Measurements from ENCODE around the gene AKNAD1. TPM values are rescaled to one million over a fixed set of nuclear protein-coding genes. Genes with fewer than 3 reads are reported as not detected.

Gene AKNAD1
- total RNA-seq, 2 experiments from 2014 or later: not detected

- no peak overlapping the region for H3K4me3 ChIP-seq (ENCODE audit: low read depth, low read length, poor library complexity, severe bottlenecking)
- no TSS peak for BruUV-seq (replicated peaks)
- H3K79me2 ChIP-seq (ENCODE audit: insufficient read depth, low read depth, low read length): no peaks in the 10 kb centered on the region
- no peaks in the 10 kb centered on the region; the same call in 1 of the 2 replicates for H4K20me1 ChIP-seq (ENCODE audit: insufficient read depth, low read length)
- POLR2A ChIA-PET: interaction anchor here (0.5 to 2.6 kb wide), 7 partner anchors 11 to 273 kb away, joined by 3 to 9 read pairs (median 4); no protein-coding TSS in a partner anchor
- DNase-seq (ENCODE audit: low spot score): no peak
- TF ChIP-seq EZH2phosphoT487 (IDR thresholded peaks at IDR 0.05; ENCODE audit: borderline replicate concordance, low read depth, low read length) (no peak), CTCF (conservative IDR thresholded peaks at IDR 0.05; ENCODE audit: low read length) (no peak)
- no peaks in the 10 kb centered on the region for H3K9me3 ChIP-seq (ENCODE audit: low read length)
- CTCF ChIA-PET (ENCODE audit: unreplicated experiment): no interaction called here
- no peaks in the 10 kb centered on the region for H3K36me3 ChIP-seq (ENCODE audit: insufficient read depth, low read length)
- H3K9me2 ChIP-seq (ENCODE audit: insufficient read depth, low read length): no peaks in the 10 kb centered on the region
- H2AFZ ChIP-seq (ENCODE audit: low read length): no peak overlapping the region
- intact Hi-C loops (cut with micrococcal nuclease; ENCODE audit: unreplicated experiment): no loop called here
- no peaks in the 10 kb centered on the region for H3K4me1 ChIP-seq (ENCODE audit: insufficient read depth, low read length, poor library complexity, severe bottlenecking)
- H3K27ac ChIP-seq (ENCODE audit: low read depth, low read length, poor library complexity, severe bottlenecking): no peak overlapping the region
- no peak overlapping the region for H3K4me2 ChIP-seq (ENCODE audit: low read length)
These were observed 26.5 kb downstream of the AKNAD1 start for GRCh38 chr1:108830119-108831008.

- Histone ChIP-seq H3K9me3 (ENCODE audit: low read length) (no peaks in the 10 kb centered on the region), H3K9me2 (ENCODE audit: insufficient read depth, low read length) (no peaks in the 10 kb centered on the region), H3K36me3 (ENCODE audit: insufficient read depth, low read length) (no peaks in the 10 kb centered on the region), H3K79me2 (ENCODE audit: insufficient read depth, low read depth, low read length) (no peaks in the 10 kb centered on the region), H3K4me1 (ENCODE audit: insufficient read depth, low read length, poor library complexity, severe bottlenecking) (no peaks in the 10 kb centered on the region), H4K20me1 (ENCODE audit: insufficient read depth, low read length) (no peaks in the 10 kb centered on the region; the same call in 1 of the 2 replicates), H3K27ac (ENCODE audit: low read depth, low read length, poor library complexity, severe bottlenecking) (no peak overlapping the region), H3K4me2 (ENCODE audit: low read length) (no peak overlapping the region), H3K4me3 (ENCODE audit: low read depth, low read length, poor library complexity, severe bottlenecking) (no peak overlapping the region), H2AFZ (ENCODE audit: low read length) (no peak overlapping the region)
- ChIA-PET CTCF (ENCODE audit: unreplicated experiment) (no interaction called here), POLR2A (interaction anchor here (0.5 to 2.6 kb wide), 6 partner anchors 9 to 274 kb away, joined by 3 to 9 read pairs (median 3); no protein-coding TSS in a partner anchor)
- DNase-seq (ENCODE audit: low spot score): no peak
- no TSS peak for BruUV-seq (replicated peaks)
- TF ChIP-seq EZH2phosphoT487 (IDR thresholded peaks at IDR 0.05; ENCODE audit: borderline replicate concordance, low read depth, low read length) (no peak), CTCF (conservative IDR thresholded peaks at IDR 0.05; ENCODE audit: low read length) (no peak)
- intact Hi-C loops (cut with micrococcal nuclease; ENCODE audit: unreplicated experiment): no loop called here
These were observed 27.4 kb downstream of the AKNAD1 start for GRCh38 chr1:108829498-108829916.
